Activated B cell treated with CpG ODN at 0.5 μM for 24 hours (primary cell): ENCODE measurements around the gene PHF2. TPM values are rescaled to one million over a fixed set of nuclear protein-coding genes. Genes with fewer than 3 reads are reported as not detected.

ENCODE experiments used
- ATAC-seq: fragments of 200-7000 bp; cut with Tn5 transposase; one replicate; pipeline ENCODE4 v1.10.0; 2021; ENCODE audit warnings: low read depth, mild to moderate bottlenecking, moderate library complexity
- CTCF ChIA-PET: fragments of 350-600 bp; sonication (Branson Sonifier 250); formaldehyde crosslinking; loops from one replicate; lab custom pipeline; 2021; ENCODE audit warnings: antibody characterized with exemption; lab: Charles Lee
- POLR2A ChIA-PET: fragments of 350-600 bp; sonication (Branson Sonifier 250); formaldehyde crosslinking; loops from one replicate; lab custom pipeline; 2021; ENCODE audit warnings: antibody characterized with exemption; lab: Charles Lee
- DNase-seq: peaks from one replicate; pipeline ENCODE4 v3.0.0; 2022
- H3K27ac Mint-ChIP-seq: one replicate; pipeline ENCODE4 v1.8.0; 2020; ENCODE audit warnings: mixed read lengths
- H3K27me3 Mint-ChIP-seq: one replicate; pipeline ENCODE4 v1.8.0; 2021; ENCODE audit warnings: mixed read lengths
- H3K36me3 Mint-ChIP-seq: one replicate; pipeline ENCODE4 v1.8.0; 2021; ENCODE audit warnings: low read depth, mixed read lengths
- H3K4me1 Mint-ChIP-seq: one replicate; pipeline ENCODE4 v1.8.0; 2021; ENCODE audit warnings: mixed read lengths
- H3K4me3 Mint-ChIP-seq: one replicate; pipeline ENCODE4 v1.8.0; 2020; ENCODE audit warnings: mild to moderate bottlenecking, mixed read lengths
- H3K9me3 Mint-ChIP-seq: one replicate; pipeline ENCODE4 v1.8.0; 2020; ENCODE audit warnings: mixed read lengths
- intact Hi-C: fragments of 100-400 bp; cut with micrococcal nuclease; formaldehyde crosslinking; loops from one replicate; pipeline ENCODE4 v1.15.1; 2024
- total RNA-seq: library from RNA; stranded (reverse); gene quantifications from 2 replicates; pipeline ENCODE4 v1.2.3, GENCODE V29; 2022
- TF ChIP-seq, protein P1 (sequence below): fragments of 200-600 bp; IDR thresholded peaks from one replicate; pipeline ENCODE4 v1.8.0; 2022; ENCODE audit warnings: antibody characterized with exemption, mild to moderate bottlenecking

The PHF2 gene
- total RNA-seq, 1 donor from 2014 or later = 18.2 TPM

DNA sequence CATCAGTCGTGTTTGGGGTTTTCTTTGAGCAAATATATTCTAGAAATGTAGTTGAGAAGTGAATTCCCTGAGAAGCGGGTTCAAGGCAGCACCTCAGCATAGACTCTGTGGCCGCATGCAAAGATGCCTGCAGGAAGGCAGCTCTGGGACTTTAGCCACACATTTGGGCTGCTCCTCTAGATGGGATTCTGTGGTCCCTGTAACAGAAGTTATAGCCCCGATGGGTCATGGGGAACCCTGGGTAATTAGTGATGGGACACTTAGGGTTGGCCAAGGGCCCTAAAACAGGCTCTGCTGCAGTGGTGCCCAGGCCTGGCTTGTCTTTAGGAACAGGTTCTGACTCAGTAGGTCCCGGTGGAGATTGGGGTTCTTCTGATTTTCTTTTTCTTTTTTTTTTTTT is 36.8 kb downstream of the PHF2 start:
- Mint-ChIP-seq H3K27ac (no peak overlapping the region), H3K36me3 (peaks cover 19% of the 10 kb centered on the region), H3K9me3 (peaks cover 13% of the 10 kb centered on the region), H3K27me3 (no peaks in the 10 kb centered on the region), H3K4me1 (peaks cover 16% of the 10 kb centered on the region), H3K4me3 (no peak overlapping the region)
- DNase-seq (no peak), ATAC-seq (no peak)
- ChIA-PET CTCF (no interaction called here), POLR2A (interaction anchor here (0.6 kb wide), 1 partner anchor 38 kb away, joined by 3 read pairs; no protein-coding TSS in a partner anchor)
- TF ChIP-seq, protein P1, sequence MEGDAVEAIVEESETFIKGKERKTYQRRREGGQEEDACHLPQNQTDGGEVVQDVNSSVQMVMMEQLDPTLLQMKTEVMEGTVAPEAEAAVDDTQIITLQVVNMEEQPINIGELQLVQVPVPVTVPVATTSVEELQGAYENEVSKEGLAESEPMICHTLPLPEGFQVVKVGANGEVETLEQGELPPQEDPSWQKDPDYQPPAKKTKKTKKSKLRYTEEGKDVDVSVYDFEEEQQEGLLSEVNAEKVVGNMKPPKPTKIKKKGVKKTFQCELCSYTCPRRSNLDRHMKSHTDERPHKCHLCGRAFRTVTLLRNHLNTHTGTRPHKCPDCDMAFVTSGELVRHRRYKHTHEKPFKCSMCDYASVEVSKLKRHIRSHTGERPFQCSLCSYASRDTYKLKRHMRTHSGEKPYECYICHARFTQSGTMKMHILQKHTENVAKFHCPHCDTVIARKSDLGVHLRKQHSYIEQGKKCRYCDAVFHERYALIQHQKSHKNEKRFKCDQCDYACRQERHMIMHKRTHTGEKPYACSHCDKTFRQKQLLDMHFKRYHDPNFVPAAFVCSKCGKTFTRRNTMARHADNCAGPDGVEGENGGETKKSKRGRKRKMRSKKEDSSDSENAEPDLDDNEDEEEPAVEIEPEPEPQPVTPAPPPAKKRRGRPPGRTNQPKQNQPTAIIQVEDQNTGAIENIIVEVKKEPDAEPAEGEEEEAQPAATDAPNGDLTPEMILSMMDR = no peak
- intact Hi-C loops = no loop called here

DNA sequence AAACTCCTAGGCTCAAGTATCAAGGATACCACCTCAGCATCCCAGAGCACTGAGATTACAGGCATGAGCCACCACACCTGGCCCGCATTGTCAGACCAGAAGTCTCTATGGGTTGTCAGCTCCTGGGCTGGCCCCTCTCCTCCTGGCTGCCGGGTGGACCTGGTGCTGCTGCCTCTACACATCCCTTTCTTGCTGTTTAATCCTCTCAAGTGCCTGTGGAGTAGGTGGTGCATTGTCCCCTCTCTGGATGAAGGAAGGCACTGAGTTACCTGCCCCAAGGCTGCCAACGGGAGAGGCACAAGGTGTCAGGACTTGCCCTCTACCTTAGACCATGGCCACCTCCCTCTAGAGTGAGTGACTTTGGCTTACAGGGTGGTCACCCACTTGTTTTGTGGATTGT is 37.4 kb downstream of the PHF2 start:
- intact Hi-C loops = no loop called here
- peaks cover 19% of the 10 kb centered on the region for H3K36me3 Mint-ChIP-seq
- no peak overlapping the region for H3K27ac Mint-ChIP-seq
- POLR2A ChIA-PET = no interaction called here
- peaks cover 12% of the 10 kb centered on the region for H3K9me3 Mint-ChIP-seq
- CTCF ChIA-PET = no interaction called here
- DNase-seq = no peak
- TF ChIP-seq, protein P1 = no peak
- no peak for ATAC-seq
- no peak overlapping the region for H3K4me3 Mint-ChIP-seq
- H3K27me3 Mint-ChIP-seq = no peaks in the 10 kb centered on the region
- H3K4me1 Mint-ChIP-seq = peaks cover 16% of the 10 kb centered on the region

DNA sequence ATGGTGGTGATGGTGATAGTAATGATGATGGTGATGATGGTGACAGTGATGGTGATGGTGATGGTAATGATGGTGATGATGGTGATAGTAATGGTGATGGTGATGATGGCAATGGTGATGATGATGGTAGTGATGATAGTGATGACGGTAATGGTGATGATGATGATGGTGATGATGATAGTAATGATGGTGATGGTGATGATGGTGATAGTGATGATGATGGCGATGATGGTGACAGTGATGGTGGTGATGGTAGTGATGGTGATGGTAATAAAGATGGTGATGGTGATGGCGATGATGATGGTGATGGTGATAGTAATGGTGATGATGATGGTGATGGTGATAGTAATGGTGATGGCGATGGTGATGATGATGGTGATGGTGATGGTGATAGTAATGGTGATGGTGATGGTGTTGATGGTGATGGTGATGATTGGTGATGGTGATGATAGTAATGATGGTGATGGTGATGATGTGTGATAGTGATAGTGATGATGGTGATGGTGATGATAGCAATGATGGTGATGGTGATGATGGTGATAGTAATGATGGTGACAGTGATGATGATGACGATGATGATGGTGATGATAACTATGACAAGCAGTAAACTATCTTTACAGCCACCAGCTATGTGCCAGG is 38.6 kb downstream of the PHF2 start:
- ATAC-seq (no peak), DNase-seq (no peak)
- Mint-ChIP-seq H3K27me3 (no peaks in the 10 kb centered on the region), H3K9me3 (peaks cover 4% of the 10 kb centered on the region), H3K4me3 (no peak overlapping the region), H3K4me1 (peaks cover 16% of the 10 kb centered on the region), H3K36me3 (peaks cover 12% of the 10 kb centered on the region), H3K27ac (no peak overlapping the region)
- TF ChIP-seq, protein P1 = no peak
- ChIA-PET POLR2A (no interaction called here), CTCF (no interaction called here)
- intact Hi-C loops = no loop called here

DNA sequence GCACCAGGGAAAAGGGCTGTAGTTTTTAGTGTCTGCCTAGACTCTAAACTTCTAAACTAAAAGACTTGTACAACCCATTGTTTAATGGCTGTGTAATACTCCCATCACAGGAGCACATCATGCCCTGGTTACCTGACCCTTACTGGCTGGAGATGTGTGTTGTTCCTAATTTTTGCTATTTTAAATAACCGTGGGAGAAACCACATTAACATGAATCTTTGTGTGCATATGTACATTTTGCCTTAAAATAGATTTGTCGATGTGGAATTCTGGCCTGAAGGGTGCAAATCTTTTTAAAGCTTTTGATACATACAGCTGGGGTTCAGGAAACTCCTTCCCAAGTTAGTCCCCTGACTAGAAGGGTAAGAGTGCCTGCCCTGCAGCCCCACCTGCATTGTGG is 39.7 kb downstream of the PHF2 start:
- no peak overlapping the region for H3K4me3 Mint-ChIP-seq
- ATAC-seq (no peak), DNase-seq (no peak)
- POLR2A ChIA-PET = no interaction called here
- H3K36me3 Mint-ChIP-seq = peaks cover 8% of the 10 kb centered on the region
- no peaks in the 10 kb centered on the region for H3K27me3 Mint-ChIP-seq
- no peak overlapping the region for H3K27ac Mint-ChIP-seq
- intact Hi-C loops = no loop called here
- H3K9me3 Mint-ChIP-seq = no peaks in the 10 kb centered on the region
- TF ChIP-seq, protein P1 = no peak
- CTCF ChIA-PET = no interaction called here
- peaks cover 16% of the 10 kb centered on the region for H3K4me1 Mint-ChIP-seq

DNA sequence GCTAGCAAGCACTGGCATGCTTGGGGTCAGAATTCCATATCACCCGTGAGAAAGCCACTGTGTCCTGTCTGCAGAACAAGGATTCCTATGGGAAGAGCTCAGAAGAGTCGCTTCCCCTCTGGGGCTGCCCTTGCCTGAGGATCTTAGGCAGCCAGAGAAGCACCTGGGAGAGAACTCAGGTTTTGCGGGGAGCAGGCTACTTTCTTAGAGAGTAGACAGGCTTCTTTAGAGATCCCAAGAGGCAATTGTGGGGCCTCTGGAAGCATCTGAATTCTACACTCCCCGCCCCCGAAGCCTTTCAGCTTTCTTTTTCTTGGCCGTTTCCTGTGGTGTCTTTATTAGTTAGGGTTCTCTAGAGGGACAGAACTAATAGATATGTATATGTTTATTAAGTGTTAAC is 40.9 kb downstream of the PHF2 start:
- H3K4me1 Mint-ChIP-seq = peaks cover 11% of the 10 kb centered on the region
- intact Hi-C loops = no loop called here
- TF ChIP-seq, protein P1 = no peak
- ChIA-PET CTCF (no interaction called here), POLR2A (no interaction called here)
- H3K36me3 Mint-ChIP-seq = peaks cover 5% of the 10 kb centered on the region
- no peak for DNase-seq
- no peak for ATAC-seq
- H3K27me3 Mint-ChIP-seq = no peaks in the 10 kb centered on the region
- no peak overlapping the region for H3K4me3 Mint-ChIP-seq
- no peak overlapping the region for H3K27ac Mint-ChIP-seq
- H3K9me3 Mint-ChIP-seq = no peaks in the 10 kb centered on the region
